Endothelial cell of umbilical vein (primary cell): Measurements from ENCODE around the gene VAV3. TPM values are rescaled to one million over a fixed set of nuclear protein-coding genes. Genes with fewer than 3 reads are reported as not detected.

ENCODE experiments used
- BruUV-seq: library from RNA; stranded (reverse); fragments of 400-500 nt; replicated peaks from 2 replicates; lab custom pipeline; 2021; lab: Mats Ljungman, UMichigan
- CTCF ChIA-PET: fragments of 300-600, 350-600 bp; sonication (Branson Sonifier 250); formaldehyde crosslinking; loops from one replicate; lab custom pipeline; 2021; ENCODE audit warnings: antibody characterized with exemption, inconsistent platforms; lab: Charles Lee
- POLR2A ChIA-PET: fragments of 300-600, 350-600 bp; sonication (Branson Sonifier 250); formaldehyde crosslinking; loops from one replicate; lab custom pipeline; 2021; ENCODE audit warnings: antibody characterized with exemption, inconsistent platforms; lab: Charles Lee
- DNase-seq: peaks from one replicate; pipeline ENCODE4 v3.0.0-alpha.2; 2011; ENCODE audit warnings: low read depth, low spot score
- FAIRE-seq: peaks from 2 replicates; lab custom pipeline; 2011; peaks lifted over from hg19 to GRCh38; lab: Jason Lieb, UNC
- H2AFZ ChIP-seq: 2 replicates; pipeline ENCODE4 v1.6.0; 2012; ENCODE audit warnings: low read depth, low read length, control low read depth, inconsistent platforms
- H3K27ac ChIP-seq: 2 replicates; pipeline ENCODE4 v1.5.1; 2011; ENCODE audit warnings: low read depth, mild to moderate bottlenecking, control low read depth, low read length, moderate library complexity; ENCODE audit not compliant: insufficient read depth
- H3K27me3 ChIP-seq, 2 experiments: 2 replicates each; pipeline versions ENCODE4 v1.6.0 to v1.6.1; 2011; ENCODE audit warnings: low read length in 2 of 2, mixed read lengths in 1 of 2; ENCODE audit not compliant: control insufficient read depth in 2 of 2, insufficient read depth in 2 of 2
- H3K36me3 ChIP-seq, 2 experiments: 2 replicates in 1 of 2; 3 replicates in 1 of 2; pipeline ENCODE4 v1.5.1; 2011; ENCODE audit warnings: low read length in 2 of 2, mild to moderate bottlenecking in 1 of 2, moderate library complexity in 1 of 2; ENCODE audit not compliant: control insufficient read depth in 2 of 2, insufficient read depth in 2 of 2; ENCODE audit errors: extremely low read depth in 1 of 2
- H3K4me1 ChIP-seq: 3 replicates; pipeline ENCODE4 v1.5.1; 2011; ENCODE audit warnings: mild to moderate bottlenecking, low read length; ENCODE audit not compliant: control insufficient read depth, insufficient read depth; ENCODE audit errors: extremely low read depth
- H3K4me2 ChIP-seq: 2 replicates; pipeline ENCODE4 v1.6.1; 2011; ENCODE audit warnings: low read length, control low read depth, mixed read lengths; ENCODE audit not compliant: insufficient read depth
- H3K4me3 ChIP-seq, 3 experiments: fragments of 200-600 bp in 1 of 3; sonication (generic), shearing (Covaris generic) in 1 of 3; replicated peaks in 1 of 3; 2 replicates each; pipeline ENCODE4 v1.5.1; 2011 to 2016; ENCODE audit warnings: control low read depth in 3 of 3, low read length in 3 of 3, mild to moderate bottlenecking in 2 of 3, inconsistent platforms in 1 of 3, low read depth in 1 of 3, moderate library complexity in 1 of 3; ENCODE audit not compliant: insufficient read depth in 1 of 3
- H3K79me2 ChIP-seq: 2 replicates; pipeline ENCODE4 v1.6.0; 2012; ENCODE audit warnings: low read length, inconsistent platforms; ENCODE audit not compliant: control insufficient read depth, insufficient read depth
- H3K9ac ChIP-seq: replicated peaks from 2 replicates; pipeline ENCODE3; 2011; ENCODE audit warnings: low read length, control low read depth; ENCODE audit not compliant: insufficient read depth; ENCODE audit errors: extremely low read depth
- H3K9me1 ChIP-seq: replicated peaks from 3 replicates; pipeline ENCODE4 v1.6.0; 2011; ENCODE audit warnings: mild to moderate bottlenecking, low read length; ENCODE audit not compliant: control insufficient read depth, insufficient read depth; ENCODE audit errors: extremely low read depth
- H3K9me3 ChIP-seq: replicated peaks from 2 replicates; pipeline ENCODE4 v1.5.1; 2012; ENCODE audit warnings: low read length, inconsistent platforms; ENCODE audit not compliant: control insufficient read depth, insufficient read depth
- H4K20me1 ChIP-seq: replicated peaks from 2 replicates; pipeline ENCODE3; 2011; ENCODE audit warnings: mild to moderate bottlenecking, low read length; ENCODE audit not compliant: control insufficient read depth, insufficient read depth; ENCODE audit errors: extremely low read depth
- CTCF ChIP-seq, 2 donors: IDR thresholded peaks; 1 replicate in 1 of 2; 2 replicates in 1 of 2; pipeline ENCODE4 v1.5.1; 2011; ENCODE audit warnings: low read length in 2 of 2, mild to moderate bottlenecking in 2 of 2, moderate library complexity in 2 of 2, control low read depth in 1 of 2, inconsistent platforms in 1 of 2, low read depth in 1 of 2; ENCODE audit not compliant: insufficient read depth in 1 of 2; ENCODE audit errors: extremely low read depth in 1 of 2
- EZH2 ChIP-seq: IDR thresholded peaks from 2 replicates; pipeline ENCODE4 v1.6.1; 2012; ENCODE audit warnings: borderline replicate concordance, low read depth, mild to moderate bottlenecking, moderate library complexity, low read length, inconsistent platforms; ENCODE audit not compliant: severe bottlenecking
- GATA2 ChIP-seq: IDR thresholded peaks from 2 replicates; pipeline ENCODE4 v1.7.0; 2011; ENCODE audit warnings: low read depth, mild to moderate bottlenecking, moderate library complexity, mixed read lengths, low read length; ENCODE audit not compliant: insufficient read length, insufficient read depth
- JUN ChIP-seq: IDR thresholded peaks from 2 replicates; pipeline ENCODE4 v1.6.1; 2011; ENCODE audit warnings: borderline replicate concordance, low read depth; ENCODE audit not compliant: insufficient read length, insufficient read depth
- MAX ChIP-seq: IDR thresholded peaks from 2 replicates; pipeline ENCODE4 v1.6.1; 2011; ENCODE audit not compliant: insufficient read depth, insufficient read length
- MYC ChIP-seq: IDR thresholded peaks from one replicate; pipeline ENCODE4 v1.6.1; 2011; ENCODE audit warnings: mild to moderate bottlenecking, low read depth, low read length
- POLR2A ChIP-seq: IDR thresholded peaks from 2 replicates; pipeline ENCODE4 v1.6.1; 2012; ENCODE audit warnings: low read depth, mild to moderate bottlenecking, control low read depth, low read length
- POLR2AphosphoS5 ChIP-seq: IDR thresholded peaks from 2 replicates; pipeline ENCODE4 v1.6.1; 2012; ENCODE audit warnings: low read depth, mild to moderate bottlenecking, control low read depth, low read length, moderate library complexity; ENCODE audit not compliant: insufficient read depth
- dilution Hi-C: fragments of 300-500 bp; cut with MboI; formaldehyde crosslinking; loops from one replicate; pipeline ENCODE4 v1.15.0; 2019; ENCODE audit warnings: low sequenced_read_pairs; ENCODE audit not compliant: extremely low pct_ligation_motif_present
- intact Hi-C: fragments of 100-400 bp; cut with micrococcal nuclease; formaldehyde crosslinking; loops from one replicate; pipeline ENCODE4 v1.10.0; 2022
- polyA plus RNA-seq, 4 experiments: library from polyadenylated mRNA; depleted of rRNA in 3 of 4; stranded (reverse) in 3 of 4; unstranded in 1 of 4; fragments of >200 nt; gene quantifications; 2 replicates each; pipeline versions ENCODE4 v1.2.1 to v1.2.3, GENCODE V29; 2011 to 2012; ENCODE audit warnings: missing spikeins in 1 of 4
- total RNA-seq: library from RNA; stranded (reverse); gene quantifications from 2 replicates; pipeline ENCODE4 v1.2.3, GENCODE V29; 2021

Gene VAV3
- total and polyA plus RNA-seq, 2 donors (not counting 3 experiments of a cell fraction or from before 2014, with no cell fraction given), result 0.18 to 1.5 TPM

- H3K4me2 ChIP-seq, result no peak overlapping the region
- H3K9me3 ChIP-seq, result no peaks in the 10 kb centered on the region
- no peaks in the 10 kb centered on the region for H3K4me1 ChIP-seq
- POLR2A ChIA-PET, result no interaction called here
- H3K36me3 ChIP-seq, result no peaks in the 10 kb centered on the region
- dilution Hi-C loops, result no loop called here
- TF ChIP-seq POLR2AphosphoS5, result no peak
- TF ChIP-seq EZH2, result no peak
- TF ChIP-seq CTCF (IDR thresholded peaks at IDR 0.05; ENCODE audit: extremely low read depth in 1 of 2, insufficient read depth in 1 of 2, low read depth in 1 of 2, low read length in 2 of 2), result no peak
- TF ChIP-seq POLR2A, result no peak
- no peak for TF ChIP-seq GATA2
- TF ChIP-seq MAX, result no peak
- no peak for TF ChIP-seq MYC
- no peak for TF ChIP-seq JUN
- CTCF ChIA-PET, result no interaction called here
- no peaks in the 10 kb centered on the region for H3K9me1 ChIP-seq
- no TSS peak for BruUV-seq
- no peak overlapping the region for H3K4me3 ChIP-seq
- no peaks in the 10 kb centered on the region for H3K27me3 ChIP-seq
- no peak overlapping the region for H3K9ac ChIP-seq
- intact Hi-C loops, result no loop called here
- H3K27ac ChIP-seq, result no peak overlapping the region
- no peak overlapping the region for H2AFZ ChIP-seq
- H3K79me2 ChIP-seq, result no peaks in the 10 kb centered on the region
- DNase-seq, result no peak
- no peak for FAIRE-seq
- no peaks in the 10 kb centered on the region for H4K20me1 ChIP-seq
Observed at GRCh38 chr1:107666493-107666892, 298.5 kb downstream of the VAV3 start.
